GM04504 (cell line): ENCODE data around the gene TSPAN10.
"Not testable (repeated sequence)": the region's sequence is repeated elsewhere in the genome, so short reads cannot be mapped to it uniquely, and the experiment has no call there.

Experiments used
- DNase-seq: peaks from one replicate; pipeline ENCODE4 v3.0.0-alpha.2; 2012; ENCODE audit warnings: low read depth

The TSPAN10 gene

DNA sequence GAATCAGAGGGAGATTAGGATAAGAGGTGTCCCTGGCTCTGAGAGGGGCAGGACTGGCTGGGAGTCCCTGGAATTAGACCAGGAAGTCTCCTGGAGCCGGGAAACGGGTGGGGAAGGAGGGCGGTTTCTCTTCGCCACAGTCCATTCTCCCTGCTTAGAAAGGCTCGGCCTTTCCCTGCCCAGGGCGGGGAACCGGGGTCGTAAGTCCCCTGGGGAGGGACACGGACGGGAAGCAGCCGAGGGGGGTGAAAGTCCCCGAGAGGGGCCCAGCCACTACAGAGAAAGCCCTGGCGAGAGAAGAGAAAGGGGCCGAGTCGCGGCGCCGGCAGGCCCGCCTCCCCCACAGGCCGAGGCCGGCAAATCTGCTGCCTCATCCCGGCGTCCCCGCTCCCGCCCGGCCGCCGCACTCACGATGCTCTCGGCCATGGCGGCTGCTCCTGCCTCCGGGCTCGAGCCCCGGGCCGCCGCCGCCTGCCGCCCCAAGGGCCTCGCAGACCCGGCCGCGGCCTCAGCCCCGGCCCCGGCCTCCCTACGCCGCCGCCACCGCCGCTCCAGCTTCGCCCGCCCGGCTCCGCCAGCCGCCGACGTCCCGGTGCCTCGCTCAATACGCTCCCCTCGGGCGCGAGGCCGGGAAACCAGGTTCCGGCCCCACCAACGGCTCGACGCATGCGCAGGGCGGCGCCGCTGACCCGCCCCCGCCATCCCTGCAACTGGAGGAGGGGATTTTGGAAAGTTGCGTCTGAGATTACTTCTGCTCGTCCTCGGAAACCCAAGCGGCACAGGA, at the start of gene TSPAN10, which contains the start of gene NPLOC4:
TSPAN10 (plus strand) TSS at position 692 of the 784 bp plus-strand sequence. CDS start 5,217 bp downstream, outside the sequence.
NPLOC4 (minus strand) TSS at position 608 of the 784 bp plus-strand sequence; CDS start at position 426, 182 bp downstream.
- peak; percentile 62 for DNase-seq

DNA sequence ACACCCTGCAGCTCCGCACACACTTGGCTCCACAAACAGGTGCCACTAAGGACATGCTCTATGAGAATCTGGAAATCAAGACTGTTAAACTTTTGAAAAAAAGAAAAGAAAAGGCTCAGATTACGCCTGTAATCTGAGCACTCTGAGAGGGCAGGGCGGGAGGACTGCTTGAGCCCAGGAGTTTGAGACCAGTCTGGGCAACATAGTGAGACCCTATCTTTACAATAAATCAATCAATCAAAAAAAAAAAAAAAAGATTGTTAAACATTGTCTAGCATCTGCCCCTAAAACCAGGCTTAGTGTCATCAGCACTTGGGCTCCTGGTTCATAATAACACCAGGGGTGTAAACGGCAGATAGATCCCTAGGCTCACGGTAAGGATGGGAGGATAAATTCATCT, 47.4 kb upstream of the TSPAN10 start:
- DNase-seq = no peak

DNA sequence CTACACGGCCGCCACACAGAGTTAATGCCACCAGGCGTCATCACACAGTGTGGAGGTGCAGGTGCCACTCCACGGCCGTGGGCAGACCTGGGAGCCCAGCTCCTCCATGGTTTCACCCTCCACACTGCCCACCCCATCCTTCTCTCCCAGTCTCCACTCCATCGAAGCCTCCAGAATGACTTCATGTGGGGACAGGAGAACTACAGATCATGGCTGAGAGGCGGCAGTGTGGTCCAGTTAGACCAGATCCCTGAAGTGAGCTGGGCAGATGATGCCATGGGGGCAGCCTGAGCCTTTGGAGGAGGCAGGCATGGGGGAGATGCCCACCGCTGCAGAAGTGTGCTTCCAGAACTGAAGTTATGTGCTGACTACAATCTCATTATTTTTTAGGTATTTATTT, 46.9 kb upstream of the TSPAN10 start:
- no peak for DNase-seq

DNA sequence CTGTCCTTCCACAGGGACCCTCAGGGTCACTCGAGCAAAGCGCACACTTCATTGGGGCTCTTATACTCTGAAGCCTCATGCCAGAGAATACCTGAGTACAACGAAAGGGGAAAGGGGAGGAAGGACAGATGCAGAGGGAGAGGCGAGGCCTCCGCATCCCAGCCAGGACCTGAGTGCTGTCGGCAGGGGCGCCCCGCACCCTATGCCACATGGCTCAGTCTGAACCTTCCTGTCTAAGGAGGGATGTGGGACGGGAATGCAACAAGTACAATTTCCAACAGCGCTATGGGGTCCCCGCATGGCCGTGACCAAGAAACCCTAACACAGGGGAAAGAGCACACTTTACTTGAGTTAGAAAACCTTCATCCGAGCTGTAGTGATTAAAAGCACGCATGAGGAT, 45.0 kb upstream of the TSPAN10 start:
- no peak for DNase-seq

DNA sequence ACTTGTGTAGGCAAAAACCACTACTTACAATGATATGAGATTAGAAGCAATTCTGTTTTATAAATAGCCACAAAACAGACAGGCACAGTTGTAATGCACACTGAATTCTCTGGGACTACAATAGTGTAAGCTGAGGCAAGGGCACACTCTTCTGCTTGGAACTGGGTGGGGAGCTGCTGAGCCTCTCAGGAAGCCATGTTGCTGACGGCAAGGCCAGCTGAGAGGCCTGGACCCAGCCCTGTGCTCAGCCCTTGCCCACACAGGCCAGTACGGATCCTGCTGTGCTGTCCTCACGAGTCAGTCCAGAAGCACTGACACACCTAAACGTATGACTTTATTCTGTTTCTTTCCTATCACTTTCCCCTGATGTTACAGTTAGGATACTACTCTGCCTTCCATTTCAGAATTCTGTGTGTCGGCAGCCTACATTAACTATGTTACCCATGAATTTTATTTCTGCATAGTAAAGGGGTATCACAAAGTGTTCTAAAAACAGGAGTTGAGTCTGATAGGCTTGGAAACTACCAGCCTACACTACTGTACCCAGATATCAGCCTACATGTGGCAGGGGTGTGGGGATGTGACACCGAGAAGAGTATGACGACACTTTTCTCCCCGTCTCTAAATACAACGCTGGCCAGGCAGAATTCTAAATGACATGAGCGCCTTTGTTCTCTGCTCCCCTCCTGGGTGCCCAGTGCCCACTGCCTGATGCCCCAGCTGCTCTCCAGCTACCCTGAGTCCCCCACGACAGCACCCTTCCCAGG, 43.7 kb upstream of the TSPAN10 start:
- DNase-seq = no peak

DNA sequence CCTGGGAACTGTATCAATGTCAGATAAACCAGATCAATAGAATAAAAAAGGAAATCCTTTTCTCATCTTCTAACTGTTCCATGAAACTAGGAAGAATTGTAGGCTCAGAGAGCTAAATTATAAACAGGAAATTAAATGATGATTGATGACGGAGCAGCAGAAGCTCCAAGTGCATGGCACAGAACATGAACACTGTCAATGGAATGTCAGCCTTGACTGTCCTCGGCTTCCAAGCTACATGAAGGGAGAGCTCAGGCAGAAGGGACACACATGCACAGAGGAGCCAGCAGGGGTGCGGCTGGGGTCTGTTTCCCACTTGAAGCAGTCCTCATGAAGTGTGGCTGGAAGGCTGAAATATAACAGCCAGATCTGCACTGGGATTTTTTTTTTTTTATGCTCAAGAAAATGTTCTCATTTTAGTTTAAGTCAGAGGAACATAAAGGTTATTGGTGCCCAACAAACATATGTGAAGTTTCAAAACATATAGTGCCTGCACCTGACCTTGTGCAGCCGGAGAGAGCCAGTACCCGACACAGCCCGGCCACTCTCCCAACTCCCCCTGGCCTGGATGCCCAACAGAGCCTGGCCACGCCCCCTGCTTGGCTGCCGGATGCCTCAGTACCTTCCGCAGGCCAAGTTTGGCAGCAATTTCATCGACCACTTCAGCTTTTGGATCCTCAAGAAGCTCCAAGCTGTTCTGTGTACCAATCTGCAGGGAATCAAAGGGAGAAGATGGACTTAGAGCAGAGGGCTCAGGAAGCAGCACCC, 37.1 kb upstream of the TSPAN10 start:
- DNase-seq = no peak

DNA sequence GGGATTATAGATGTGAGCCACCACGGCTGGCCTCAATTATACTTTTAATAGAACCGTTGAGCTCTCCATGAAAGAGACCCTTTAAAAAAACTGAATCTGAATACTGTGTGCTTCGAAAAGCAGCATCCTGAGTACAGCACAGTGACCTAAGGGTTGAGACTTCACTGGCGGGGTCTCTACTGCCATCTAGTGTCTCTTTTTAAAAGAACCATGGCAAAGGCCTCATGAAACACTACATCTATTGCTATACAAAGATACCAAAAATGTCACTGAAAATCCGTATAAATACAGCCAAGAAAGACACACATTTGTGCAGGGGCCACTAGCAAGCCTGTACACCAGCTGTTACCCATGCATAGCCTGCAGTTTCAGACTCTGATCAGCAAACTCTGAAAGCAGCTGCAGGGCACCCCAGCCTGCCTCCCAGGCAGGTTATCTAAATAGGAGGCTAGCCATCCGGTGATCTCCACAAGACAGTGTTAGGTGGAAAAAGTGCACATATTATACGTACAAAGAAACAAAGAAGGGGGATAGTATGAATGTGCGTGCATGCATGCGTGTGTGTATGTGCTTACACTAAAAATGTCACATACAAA, 35.4 kb upstream of the TSPAN10 start:
- DNase-seq = peak; percentile 60

DNA sequence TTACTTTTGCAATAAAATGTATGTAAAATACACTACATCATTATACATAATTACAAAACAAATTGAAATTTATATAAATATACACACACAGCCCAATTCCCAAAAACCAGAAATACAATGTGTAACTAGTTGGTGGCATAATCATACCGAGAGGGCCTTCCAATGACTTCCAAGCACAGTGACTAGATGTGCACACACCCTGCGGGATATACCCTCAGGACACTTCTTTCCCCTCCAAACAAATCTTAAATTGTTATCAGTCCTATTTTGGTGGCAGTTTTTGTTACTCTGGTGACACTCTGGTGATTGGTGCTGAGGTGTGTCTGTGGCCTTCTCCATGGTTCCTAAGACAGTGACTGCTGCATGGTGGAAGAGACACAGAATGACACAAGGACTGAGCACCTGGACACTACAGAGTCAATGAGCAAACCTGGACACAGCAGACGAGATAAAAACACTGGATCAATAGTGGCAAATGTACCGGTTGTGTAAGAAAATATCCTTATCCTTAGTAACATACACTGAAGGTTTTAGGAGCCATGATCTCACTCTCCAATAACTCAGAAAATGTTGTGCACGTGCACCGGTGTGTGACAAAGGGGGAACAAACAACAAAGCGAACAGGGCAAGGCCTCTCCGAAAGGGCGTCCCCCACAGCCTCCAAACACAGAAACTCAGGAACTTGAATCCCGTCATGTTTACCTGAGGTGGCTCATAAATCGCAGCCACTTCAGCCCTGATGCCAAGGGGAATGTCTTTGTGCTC, 33.0 kb upstream of the TSPAN10 start:
- DNase-seq = no peak

DNA sequence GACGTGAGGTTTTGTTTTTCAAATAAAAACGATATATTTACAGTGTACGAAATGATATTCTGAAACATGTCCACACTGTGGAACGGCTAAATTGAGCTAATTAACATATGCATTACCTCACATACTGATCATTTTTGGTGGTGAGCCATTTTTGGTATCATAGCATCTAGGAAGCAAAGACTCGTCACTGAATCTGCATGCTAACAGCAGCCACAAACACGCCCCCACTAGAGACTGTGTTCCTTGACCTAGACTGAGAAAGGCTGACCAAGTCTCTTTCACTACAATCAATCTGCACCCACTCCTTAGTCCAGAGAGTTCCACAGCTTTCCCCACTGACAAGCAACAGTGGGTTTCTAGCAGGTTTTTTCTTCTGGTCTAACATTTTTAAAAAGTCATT, 29.6 kb upstream of the TSPAN10 start:
- DNase-seq = no peak

DNA sequence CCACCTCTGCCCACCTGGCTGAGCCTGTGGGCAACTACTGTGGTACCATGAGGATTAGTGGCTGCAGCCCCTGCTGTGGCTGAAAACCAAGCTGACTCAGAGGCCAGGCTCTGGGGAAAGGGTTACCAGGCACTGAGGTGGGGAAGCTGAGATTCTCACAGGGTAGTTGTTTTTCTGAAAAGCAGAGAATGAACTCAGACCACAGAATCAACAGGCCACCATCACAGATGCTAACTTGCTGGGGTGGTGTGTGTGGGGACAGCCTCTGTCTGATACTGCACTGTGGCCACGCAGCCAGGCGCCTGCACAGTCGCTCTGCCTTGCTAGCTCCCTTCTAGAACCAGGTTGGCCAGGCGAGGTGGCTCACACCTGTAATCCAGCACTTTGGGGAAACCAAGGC, 28.9 kb upstream of the TSPAN10 start:
- DNase-seq = no peak

DNA sequence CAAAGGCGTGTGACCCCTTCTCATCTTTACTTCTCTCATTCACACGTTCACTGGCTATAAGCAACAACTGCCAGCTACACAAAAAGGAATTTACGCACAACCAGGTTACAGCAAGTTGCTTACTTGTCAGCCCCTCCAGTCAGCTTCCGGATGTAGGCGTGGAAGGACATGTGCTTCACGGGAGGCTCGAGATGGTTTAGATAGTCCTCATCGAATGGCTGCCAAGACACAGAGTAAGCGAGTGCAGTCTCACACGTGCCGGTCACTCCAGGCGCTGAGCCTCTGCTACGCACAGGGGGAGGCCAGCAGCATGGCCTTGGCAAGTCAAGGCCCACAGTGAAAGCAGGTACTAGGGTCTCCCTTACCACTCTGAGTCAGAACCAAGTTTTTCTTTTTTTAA, 28.4 kb upstream of the TSPAN10 start:
- no peak for DNase-seq

DNA sequence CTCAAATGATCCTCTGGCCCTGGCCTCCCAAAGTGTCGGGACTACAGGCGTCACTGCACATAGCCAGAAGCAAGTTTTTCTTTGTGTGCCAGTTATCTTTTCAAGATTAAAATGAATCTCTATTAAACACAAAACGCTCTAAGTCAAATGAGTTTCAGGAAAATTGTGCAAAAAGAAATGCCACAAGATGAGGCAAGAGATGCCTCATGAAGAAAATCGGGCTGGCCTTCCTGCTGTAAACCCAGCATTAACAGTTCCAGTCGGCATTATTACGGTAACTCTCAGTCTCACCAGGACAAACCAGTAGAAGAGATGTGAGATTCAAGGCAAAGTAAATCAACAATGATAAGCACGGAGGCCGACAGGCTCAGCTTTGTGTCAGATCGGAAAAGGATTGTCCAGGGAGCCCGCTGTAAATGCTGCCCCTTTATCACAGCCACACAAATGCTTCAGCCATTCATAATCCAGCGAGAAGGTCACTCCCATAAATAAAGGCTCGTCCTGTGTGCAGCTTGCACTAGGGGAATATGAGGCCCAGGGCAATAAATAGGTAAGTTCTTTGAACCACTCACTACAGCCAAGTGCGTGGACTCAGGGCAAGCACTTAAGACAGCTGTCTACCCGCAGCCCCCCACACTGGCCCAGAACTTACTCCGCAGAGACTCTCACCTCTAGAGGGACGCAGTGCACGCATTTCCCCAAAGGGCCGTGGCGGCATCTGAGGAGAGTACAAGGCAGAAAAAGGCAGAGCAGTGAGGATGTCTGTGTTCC, 27.3 kb upstream of the TSPAN10 start:
- DNase-seq = no peak

DNA sequence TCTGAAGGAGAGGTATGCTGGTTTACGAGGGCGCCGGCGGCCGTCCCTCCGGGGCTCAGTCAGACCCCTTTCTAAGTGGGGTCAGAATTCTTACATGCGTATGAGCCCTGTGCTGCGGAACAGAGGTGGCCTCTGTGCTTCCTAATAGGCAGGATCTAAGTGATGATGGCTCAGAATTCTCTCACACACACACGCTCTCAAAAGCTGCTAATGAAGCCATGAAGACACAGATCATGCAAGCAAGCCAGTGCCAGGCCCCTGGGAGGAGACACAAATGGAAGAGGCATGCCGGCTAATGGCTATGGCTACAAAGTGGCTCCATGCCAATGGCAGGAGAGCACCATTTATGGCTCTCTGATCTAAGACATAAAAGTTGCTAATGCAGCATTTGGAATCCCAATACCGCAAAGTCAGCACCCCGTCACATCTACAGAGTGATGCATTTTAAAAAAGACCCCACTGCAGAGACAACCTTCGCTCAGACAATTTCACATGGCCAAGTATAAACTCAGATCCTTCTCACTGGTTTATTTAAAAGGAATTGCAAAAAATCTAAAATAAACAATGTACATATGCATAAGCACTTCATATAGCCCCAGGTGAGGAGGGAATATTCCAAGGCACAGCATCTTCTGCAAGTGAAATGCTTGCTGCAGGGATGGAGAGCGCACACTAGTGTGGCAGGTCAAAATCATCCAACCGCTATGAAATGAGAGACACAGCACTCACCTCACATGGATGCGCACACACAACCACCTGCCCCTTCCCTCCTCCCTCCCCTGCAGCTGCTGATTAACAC, 24.6 kb upstream of the TSPAN10 start:
- DNase-seq = no peak

DNA sequence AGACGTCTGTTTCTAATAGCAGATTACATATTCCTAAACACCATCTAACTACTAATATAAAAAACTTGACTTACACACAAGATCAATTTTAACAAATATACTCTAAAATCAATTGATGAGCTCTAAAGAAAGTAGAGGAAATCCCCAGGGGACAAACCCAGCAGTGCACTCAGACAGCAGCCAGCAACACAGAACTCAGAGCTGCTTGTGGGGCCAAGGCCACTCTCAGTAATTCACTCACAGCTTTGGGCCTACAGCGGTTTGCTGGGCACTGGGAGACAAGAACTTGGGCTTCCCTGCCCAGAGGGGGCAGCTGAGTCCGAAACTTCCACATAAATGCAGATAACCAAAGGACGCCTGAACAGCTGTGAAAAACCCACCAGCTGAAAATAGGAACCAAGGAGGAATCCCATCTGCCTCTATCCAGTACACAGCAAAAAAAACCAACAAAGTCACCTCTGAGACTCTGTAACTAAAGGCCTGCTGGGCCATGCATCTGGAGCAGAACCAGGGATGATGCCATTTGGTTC, 21.5 kb upstream of the TSPAN10 start:
- no peak for DNase-seq

DNA sequence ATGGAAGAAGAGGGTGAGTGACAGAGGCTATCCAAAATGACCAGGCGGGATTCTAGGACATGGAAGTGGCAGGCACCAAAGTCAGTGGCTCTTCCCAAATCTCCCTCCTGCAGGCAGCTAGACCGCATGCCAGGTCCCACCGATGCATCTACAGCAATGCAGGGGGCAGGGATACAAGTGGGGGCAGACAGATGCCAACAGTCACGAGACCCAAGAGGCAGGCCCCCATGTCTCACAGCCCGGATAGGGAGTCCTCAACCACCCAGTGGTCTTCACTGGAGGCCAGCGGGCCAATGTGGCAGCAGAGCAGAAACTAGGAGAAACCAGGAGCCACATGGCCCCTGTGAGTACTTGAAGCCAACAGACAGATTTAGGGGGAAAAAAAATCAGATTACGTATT, 20.1 kb upstream of the TSPAN10 start:
- DNase-seq = no peak

DNA sequence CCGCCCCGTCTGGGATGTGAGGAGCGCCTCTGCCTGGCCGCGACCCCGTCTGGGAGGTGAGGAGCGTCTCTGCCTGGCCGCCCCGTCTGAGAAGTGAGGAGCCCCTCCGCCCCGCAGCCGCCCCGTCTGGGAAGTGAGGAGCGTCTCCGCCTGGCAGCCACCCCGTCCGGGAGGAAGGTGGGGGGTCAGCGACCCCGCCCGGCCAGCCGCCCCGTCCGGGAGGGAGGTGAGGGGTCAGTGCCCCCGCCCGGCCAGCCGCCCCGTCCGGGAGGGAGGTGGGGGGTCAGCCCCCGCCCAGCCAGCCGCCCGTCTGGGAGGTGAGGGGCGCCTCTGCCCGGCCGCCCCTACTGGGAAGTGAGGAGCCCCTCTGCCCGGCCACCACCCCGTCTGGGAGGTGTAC, 18.7 kb upstream of the TSPAN10 start:
- DNase-seq = not testable (repeated sequence)

DNA sequence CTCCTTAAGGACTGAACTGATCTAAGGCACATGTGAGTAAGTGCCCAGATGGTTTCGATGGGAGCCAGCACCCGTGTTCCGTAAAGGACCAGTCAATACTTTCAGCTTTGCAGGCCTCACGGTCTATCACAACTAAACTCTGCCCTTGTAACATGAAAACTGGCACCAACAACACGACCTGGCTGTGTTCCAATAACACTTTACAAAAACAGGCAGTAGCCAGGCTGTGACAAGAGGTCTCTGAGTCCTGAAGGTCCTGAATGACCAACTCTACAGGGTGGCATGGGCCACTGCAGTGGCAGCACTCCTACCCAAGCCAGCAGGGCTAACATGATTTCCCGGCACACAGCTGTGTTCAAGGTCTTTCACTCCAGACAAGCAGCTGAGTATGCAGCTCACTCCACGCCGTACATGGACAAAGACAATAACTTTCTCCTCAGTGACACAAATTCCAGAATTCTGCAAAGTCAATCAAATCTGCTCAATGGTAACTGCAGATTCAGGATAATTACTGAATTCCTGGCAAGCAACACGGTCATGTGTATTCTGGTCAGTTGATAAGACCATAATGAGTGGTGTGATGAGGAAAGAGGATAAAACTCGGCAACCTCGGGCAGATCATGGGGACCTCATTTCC, 15.4 kb upstream of the TSPAN10 start:
- no peak for DNase-seq

DNA sequence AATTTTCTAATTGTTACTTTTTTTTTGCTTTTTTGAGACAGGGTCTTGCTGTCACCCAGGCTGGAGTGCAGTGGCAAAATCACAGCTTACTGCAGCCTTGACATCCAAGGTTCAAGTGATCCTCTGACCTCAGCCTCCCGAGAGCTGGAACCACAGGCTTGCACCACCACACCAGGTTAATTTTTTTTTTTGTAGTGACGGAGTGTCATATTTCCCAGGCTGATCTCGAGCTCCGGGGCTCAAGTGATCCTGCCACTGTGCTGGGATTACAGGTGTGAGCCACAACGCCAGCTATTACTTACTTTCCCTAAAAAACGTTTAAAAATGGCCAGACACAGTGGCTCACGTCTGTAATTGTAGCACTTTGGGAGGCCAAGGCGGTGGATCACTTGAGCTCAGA, 6.7 kb upstream of the TSPAN10 start:
- DNase-seq = no peak

DNA sequence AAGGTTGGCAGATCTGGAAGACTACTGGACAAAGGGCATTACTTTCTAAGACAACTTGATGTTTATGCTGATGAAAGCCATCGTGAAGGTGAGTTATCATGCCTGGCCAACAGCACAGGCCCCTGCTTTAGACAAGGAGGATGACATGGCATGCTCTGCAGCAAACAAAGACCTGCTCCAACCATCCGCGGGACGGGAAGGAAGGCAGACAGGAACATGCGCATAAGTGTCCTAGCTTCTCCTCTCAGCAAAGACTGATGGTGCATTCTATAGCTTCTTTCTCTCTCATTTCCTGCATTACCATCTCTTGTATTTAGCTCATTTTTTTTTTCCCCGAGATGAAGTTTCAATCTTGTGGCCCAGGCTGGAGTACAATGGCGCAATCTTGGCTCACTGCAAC, 5.5 kb upstream of the TSPAN10 start:
- DNase-seq = no peak
